ENCODE results near the gene MFF.

Gene MFF

GRCh38 chr2:227324995-227325838 lies at the start of gene MFF:
Gene MFF, plus strand, starts transcription at chr2:227325251. Its CDS starts 5,415 bp downstream, at chr2:227330666.
- DNase-seq (ENCODE audit: low read depth): peak; percentile 90

- no peak for DNase-seq (ENCODE audit: low read depth)
Measured at GRCh38 chr2:227280895-227281294, 44.2 kb upstream of the MFF start.

- DNase-seq (ENCODE audit: low read depth): no peak
Measured at GRCh38 chr2:227285741-227286236, 39.3 kb upstream of the MFF start.

GRCh38 chr2:227287771-227288170 lies 37.3 kb upstream of the MFF start:
- no peak for DNase-seq (ENCODE audit: low read depth)

- no peak for DNase-seq (ENCODE audit: low read depth)
Measured at GRCh38 chr2:227292314-227292713, 32.7 kb upstream of the MFF start.

- no peak for DNase-seq (ENCODE audit: low read depth)
Measured at GRCh38 chr2:227293531-227293930, 31.5 kb upstream of the MFF start.

GRCh38 chr2:227295806-227296205 lies 29.2 kb upstream of the MFF start:
- no peak for DNase-seq (ENCODE audit: low read depth)

- no peak for DNase-seq (ENCODE audit: low read depth)
Measured at GRCh38 chr2:227296671-227297405, 28.2 kb upstream of the MFF start.

- DNase-seq (ENCODE audit: low read depth): no peak
Measured at GRCh38 chr2:227301523-227301922, 23.5 kb upstream of the MFF start.

GRCh38 chr2:227308784-227309183 lies 16.3 kb upstream of the MFF start:
- no peak for DNase-seq (ENCODE audit: low read depth)

- no peak for DNase-seq (ENCODE audit: low read depth)
Measured at GRCh38 chr2:227310756-227311110, 14.3 kb upstream of the MFF start.

GRCh38 chr2:227311861-227312506 lies 13.1 kb upstream of the MFF start:
- DNase-seq (ENCODE audit: low read depth): no peak

GRCh38 chr2:227312579-227312978 lies 12.5 kb upstream of the MFF start:
- DNase-seq (ENCODE audit: low read depth): no peak

GRCh38 chr2:227313310-227313709 lies 11.7 kb upstream of the MFF start:
- no peak for DNase-seq (ENCODE audit: low read depth)

GRCh38 chr2:227317834-227318233 lies 7.2 kb upstream of the MFF start:
- DNase-seq (ENCODE audit: low read depth): no peak

- no peak for DNase-seq (ENCODE audit: low read depth)
Measured at GRCh38 chr2:227320305-227321094, 4.6 kb upstream of the MFF start.

- no peak for DNase-seq (ENCODE audit: low read depth)
Measured at GRCh38 chr2:227322530-227323205, 2.4 kb upstream of the MFF start.

GRCh38 chr2:227323818-227324217 lies 1.2 kb upstream of the MFF start:
- DNase-seq (ENCODE audit: low read depth): no peak

GRCh38 chr2:227324642-227324994 lies 433 bp upstream of the MFF start:
- DNase-seq (ENCODE audit: low read depth): no peak

GRCh38 chr2:227325839-227326195 lies 766 bp downstream of the MFF start:
- DNase-seq (ENCODE audit: low read depth): no peak

GRCh38 chr2:227326783-227327182 lies 1.7 kb downstream of the MFF start:
- no peak for DNase-seq (ENCODE audit: low read depth)

GRCh38 chr2:227335713-227336112 lies 10.7 kb downstream of the MFF start:
- no peak for DNase-seq (ENCODE audit: low read depth)
